Measurements from ENCODE around the gene TPTE.
"Not testable (repeated sequence)": the region's sequence is repeated elsewhere in the genome, so short reads cannot be mapped to it uniquely, and the experiment has no call there.

Gene TPTE

DNA sequence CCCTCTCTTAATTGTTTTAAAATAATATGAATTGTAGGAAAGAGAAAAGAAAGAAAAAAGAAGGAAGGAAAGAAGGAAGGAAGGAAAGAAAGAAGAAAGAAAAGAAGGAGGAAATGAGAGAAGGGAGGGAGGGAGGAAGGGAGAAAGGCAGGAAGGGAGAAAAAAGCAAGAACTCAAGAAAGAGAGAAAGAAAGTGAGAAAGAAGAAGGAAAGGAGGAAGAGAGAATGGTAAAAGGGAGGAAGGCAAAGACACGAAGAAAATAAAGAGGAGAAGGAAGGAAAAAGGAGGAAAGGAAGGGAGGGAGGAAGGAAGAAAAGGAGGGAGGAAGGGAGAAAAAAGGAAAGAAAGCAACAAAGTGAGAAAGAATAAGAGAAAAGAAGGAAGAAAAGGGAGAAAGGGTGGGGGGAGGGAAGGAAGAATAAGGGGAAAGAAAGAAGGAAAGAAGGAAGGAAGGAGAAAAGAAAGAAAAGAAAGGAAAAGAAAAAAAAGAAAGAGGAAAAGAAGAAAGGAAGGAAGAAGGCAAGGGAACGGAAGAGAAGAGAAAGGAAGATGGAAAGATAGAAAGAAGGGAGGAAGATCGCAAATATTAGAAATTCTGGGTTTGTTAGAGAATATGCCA is 95.9 kb downstream of the TPTE start:
- DNase-seq (ENCODE audit: low read depth), result not testable (repeated sequence)

DNA sequence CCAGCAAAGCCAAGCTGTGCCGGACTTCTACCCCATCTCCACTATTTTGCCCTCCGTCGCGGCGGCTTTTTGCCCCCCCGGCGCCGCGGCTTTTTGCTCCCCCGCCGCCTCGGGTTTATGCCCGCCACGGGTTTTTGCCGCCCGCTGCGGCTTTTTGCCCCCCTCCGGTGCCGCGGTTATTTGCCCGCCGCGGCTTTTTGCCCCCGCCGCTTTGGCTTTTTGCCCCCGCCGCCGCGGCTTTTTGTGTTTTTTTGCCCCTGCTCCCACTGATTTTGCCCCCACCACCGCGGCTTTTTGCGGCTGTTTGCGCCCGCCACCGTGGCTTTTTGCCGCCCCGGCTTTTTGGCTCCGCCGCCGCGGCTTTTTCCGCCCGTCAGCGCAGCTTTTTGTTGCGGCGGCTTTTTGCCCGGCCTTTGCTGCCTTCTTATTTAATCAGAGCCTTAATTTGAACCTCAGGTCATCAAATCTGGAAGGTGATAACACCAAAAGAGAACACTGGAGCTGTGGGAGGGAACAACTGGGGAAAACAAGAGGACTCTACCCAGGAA is 106.0 kb downstream of the TPTE start:
- no peak for DNase-seq (ENCODE audit: low read depth)

DNA sequence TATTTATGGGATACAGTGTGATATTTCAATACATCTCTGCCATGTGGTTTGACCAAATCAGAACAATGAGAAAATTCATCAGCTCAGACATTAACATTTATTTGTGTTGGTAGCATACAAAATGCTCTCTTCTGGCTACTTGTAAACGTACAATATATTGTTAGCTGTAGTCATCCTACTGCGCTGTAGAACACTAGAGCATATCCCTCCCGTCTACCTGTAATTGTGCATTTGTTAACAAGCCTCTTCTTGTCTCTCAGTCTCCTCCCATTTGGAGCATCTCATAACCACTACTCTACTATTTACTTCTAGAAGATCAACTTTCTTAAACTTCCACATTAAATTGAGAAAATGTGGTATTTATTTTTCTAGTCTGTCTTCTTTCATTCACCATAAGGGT is 107.9 kb downstream of the TPTE start:
- DNase-seq (ENCODE audit: low read depth), result not testable (repeated sequence)

GRCh38 chr21:10630829-10631228 is 109.4 kb downstream of the TPTE start:
- DNase-seq (ENCODE audit: low read depth), result not testable (repeated sequence)

DNA sequence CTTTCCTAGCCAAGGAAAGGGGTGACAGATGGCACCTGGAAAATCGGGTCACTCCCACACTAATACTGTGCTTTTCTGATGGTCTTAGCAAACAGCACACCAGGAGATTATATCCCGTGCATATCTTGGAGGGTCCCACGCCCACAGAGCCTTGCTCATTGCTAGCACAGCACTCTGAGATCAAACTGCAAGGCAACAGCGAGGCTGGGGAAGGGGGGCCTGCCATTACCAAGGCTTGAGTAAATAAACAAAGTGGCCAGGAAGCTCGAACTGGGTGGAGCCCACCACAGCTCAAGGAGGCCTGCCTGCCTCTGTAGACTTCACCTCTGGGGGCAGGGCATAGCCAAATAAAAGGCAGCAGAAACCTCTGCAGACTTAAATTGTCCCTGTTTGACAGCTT is 109.9 kb downstream of the TPTE start:
- DNase-seq (ENCODE audit: low read depth), result not testable (repeated sequence)

DNA sequence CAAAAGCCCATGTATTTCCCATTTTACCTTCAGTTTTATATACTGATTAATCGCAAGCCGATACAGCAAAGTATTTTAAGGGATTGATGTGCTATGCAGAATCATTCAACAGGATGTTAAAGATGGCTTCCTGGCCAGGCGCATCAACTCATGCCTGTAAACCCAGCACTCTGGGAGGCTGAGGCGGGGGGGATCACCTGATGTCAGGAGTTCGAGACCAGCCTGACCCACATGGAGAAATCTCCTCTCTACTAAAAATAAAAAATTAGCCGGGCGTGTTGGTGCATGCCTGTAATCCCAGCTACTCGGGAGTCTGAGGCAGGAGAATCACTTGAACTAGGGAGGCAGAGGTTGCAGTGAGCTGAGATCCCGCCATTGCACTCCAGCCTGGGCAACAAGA is 116.8 kb downstream of the TPTE start:
- DNase-seq (ENCODE audit: low read depth), result not testable (repeated sequence)

GRCh38 chr21:10639123-10639522 is 117.7 kb downstream of the TPTE start:
- no peak for DNase-seq (ENCODE audit: low read depth)

DNA sequence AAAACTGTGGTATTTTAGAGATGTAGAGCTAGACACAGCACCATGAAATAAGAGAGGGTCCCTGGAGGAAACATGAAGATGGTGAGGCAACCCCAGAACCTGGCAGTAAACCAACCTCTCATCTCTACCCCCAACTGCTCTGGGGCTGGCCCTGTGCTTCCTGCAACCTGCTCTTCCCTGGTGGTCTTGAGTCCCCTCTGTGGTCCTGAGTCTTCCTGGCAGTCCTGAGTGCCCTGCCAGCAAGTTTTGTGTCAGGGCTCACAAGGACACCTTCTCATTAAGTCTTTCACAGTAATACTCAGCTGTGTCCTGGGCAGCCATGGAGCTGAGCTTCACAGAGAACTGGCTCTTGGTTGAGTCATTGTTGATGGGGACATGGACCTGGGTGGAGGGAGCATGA is 118.4 kb downstream of the TPTE start:
- DNase-seq (ENCODE audit: low read depth), result not testable (repeated sequence)

GRCh38 chr21:10640446-10640845 is 119.1 kb downstream of the TPTE start:
- DNase-seq (ENCODE audit: low read depth), result no peak

DNA sequence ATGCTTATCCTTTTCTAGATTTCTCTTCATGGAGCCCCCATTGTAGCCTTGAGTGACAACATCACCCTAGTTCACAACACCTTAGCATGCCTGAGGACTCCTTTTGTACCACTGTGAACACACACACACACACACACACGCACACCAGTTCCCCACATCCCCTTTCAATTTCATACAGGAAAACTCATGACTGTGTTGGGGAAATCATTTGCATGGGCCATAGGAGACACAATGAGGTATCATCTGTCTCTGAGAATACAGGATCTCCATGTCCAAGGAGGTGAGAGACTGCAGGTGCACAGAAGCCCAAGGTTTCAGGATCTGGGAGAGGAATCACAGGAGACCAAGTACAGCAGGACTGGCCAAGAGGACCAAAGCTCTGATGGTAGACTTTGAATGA is 119.7 kb downstream of the TPTE start:
- DNase-seq (ENCODE audit: low read depth), result no peak

- DNase-seq (ENCODE audit: low read depth), result not testable (repeated sequence)
Measured at GRCh38 chr21:10645667-10646066, 124.3 kb downstream of the TPTE start.

- DNase-seq (ENCODE audit: low read depth), result not testable (repeated sequence)
Measured at GRCh38 chr21:10649350-10650149, 128.2 kb downstream of the TPTE start.

DNA sequence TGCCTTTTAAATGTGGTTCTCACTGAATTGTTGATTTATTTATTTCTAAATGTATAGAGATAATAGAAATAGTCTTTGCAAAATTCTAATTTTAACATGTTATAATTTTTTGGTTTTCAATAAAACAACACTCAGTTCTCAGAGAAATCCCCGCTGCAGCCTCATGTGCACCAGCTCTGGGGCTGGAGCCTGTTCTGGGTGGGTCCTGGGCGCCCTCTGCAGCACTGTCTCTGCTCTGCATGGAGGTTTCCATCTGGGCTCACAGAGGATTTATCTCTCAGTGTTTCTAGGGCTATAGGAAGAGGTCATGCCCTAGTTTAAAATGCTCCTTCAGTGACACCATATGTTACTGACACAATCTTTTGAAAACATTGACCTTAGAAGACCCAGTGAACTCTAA is 128.9 kb downstream of the TPTE start:
- not testable (repeated sequence) for DNase-seq (ENCODE audit: low read depth)
